ENCODE results near the gene DPP4. TPM values are rescaled to one million over a fixed set of nuclear protein-coding genes. Genes with fewer than 3 reads are reported as not detected.

Gene DPP4
- total RNA-seq, 1 experiment from 2014 or later = not detected

DNA sequence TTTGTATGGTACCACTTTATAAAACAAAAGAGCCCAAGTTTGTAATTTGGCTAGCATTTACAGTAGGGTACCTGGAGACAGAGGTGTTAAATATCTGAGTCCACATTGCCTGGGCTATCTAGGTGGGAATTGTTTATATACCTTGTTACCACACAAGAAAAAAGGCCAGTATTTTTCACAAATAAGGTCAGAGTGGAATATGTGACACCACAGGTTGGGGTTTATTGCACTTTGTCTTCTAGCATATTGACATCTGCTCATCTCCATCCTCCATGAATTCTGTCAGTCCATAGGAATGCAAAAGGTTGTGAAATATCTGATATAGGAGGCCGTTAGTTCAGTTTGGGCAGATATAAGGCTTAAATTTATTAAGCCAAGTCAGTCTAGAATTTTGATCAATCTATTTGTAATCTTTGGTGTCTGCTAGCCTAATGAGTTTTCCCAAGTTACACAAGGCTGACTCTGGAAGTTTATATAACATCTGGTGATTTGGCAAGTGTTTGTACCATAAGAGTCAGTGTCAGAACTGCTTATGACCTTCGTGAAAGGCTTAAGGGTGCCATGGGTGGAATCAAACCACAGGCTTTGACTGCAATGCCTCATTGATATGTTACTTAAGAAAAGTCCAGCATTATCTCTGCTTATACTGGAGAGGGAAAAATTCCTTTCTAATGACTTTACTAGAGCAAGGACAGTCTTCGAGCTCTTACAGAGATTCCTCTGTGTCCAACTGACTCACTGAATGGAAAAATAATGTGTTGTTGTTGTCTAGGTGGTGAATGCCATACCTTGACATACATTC lies 11.3 kb upstream of the DPP4 start:
- DNase-seq (ENCODE audit: low read depth) = peak; percentile 82

DNA sequence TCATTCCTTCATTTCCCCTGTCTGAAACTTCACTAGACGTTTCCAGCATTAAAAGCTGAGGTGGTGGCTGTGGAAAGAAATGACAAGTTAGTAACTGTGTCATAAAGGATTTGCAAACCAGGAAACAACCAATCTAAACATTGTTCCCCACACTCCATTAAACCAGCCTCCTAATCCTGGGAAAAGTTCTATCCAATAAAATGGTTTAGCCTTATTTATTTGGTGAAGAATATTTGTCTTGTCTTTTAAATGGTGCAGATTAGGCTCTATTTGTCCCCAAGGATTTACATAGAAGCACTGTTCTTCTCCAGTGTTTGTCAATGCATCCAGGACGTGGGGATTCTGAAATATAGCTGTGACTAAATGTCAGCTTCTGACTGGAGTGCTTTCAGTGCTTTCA lies 10.5 kb upstream of the DPP4 start:
- DNase-seq (ENCODE audit: low read depth) = no peak

DNA sequence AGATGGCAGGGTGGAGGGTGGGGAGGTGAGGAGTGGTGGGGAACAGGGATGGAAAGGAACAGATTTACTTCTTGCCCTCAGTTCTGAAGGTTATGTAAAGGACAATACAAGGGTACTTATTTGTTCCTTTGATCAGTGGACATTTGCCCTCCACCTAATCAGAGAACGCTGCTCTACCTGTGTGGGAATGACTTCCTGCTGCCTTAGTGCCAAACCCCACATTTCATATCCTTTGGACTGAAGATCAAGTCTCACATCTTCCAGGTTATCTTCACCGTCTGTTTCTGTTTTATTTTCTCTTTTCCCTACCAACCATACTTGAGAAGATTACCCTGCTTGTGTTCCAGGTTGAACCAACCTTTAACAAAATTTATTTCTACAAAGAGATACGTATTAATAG lies 8.7 kb upstream of the DPP4 start:
- DNase-seq (ENCODE audit: low read depth) = no peak

DNA sequence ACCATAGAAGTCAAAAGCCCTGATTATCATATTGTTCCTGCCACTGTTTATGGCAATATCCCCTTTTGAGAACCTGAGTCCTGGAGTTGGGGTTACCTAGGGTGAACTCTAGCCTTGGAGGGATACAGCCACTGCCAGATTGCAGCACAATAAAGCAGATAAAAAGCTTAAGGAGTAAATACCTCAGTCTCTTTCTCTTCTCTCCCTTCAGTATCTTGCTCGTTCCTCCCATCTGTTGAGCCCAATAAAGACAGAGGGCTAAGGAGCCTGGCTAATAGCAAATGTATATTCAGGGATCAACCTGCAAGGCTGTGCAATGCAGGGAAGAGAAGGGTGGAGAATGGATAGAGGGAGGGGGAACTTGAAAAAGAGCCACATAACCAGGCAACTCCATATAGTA lies 8.0 kb upstream of the DPP4 start:
- DNase-seq (ENCODE audit: low read depth) = no peak

DNA sequence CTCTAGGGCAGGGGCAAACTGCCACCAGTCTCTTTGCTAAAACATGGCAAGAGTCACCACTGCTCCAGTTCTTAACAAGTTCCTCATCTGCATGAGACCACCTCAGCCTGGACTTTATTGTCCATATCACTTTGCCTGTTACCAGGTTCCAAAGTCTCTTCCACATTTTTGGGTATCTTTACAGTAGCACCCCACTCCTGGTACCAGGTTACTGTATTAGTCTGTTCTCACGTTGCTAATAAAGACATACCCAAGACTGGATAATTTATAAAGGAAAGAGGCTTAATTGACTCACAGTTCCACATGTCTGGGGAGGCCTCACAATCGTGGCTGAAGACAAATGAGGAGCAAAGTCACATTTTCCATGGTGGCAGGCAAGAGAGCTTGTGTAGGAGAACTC lies 5.5 kb upstream of the DPP4 start:
- no peak for DNase-seq (ENCODE audit: low read depth)

DNA sequence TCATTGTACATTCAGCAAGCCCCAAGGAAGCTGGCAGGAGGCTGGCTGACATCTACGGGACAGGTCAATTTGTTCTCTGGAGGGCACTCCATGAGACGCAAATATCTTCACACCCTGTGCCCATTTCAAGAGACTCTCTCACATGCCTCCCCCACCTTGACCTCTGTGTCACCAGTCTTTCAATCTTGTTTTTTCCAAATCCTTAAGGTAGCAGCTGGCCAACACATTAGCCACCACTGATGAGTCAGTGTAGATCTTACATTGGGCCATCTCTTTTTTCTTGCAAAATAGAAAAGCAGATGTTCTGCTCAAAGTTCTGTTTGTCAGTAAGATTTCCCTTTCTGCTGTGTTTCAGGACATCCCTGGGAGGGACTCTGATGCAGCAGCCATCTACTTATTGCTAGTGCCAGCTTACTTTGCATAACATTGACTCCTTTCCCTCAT lies 1.7 kb upstream of the DPP4 start:
- DNase-seq (ENCODE audit: low read depth) = peak; percentile 47

DNA sequence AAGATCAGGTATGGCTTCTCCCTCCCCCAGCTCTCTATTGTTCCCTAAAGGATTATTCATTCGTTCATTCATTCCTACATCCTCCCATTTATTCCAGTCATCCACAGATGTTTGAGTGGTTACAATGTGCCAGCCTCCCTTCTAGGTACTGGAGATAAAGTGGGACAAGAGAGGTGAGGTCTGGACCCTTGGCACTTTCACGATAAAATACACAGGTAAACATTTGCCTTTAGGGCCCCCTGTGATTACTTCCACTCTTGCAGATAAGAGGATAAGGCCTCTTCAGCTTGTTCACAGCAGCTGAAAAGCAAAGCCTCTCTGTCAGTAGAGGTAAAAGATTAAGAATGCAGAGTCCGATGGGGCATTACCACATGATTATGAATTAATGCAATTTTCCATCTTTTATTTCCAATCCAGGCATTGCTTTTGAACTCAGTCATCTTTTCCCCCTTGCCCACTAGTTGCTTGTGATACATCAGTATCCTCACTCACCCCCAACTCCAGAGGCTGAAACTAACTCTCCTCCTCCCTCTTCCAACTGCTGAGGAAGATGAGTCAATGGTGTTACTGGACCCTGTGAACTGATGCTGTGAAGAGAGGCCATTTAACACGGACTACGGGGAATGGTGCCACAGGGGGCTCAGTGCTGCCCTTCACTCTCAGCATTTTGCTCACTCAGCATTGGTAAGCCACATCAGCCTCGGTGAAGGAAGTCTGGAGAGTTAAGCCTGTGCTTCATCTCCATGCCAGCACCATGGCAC lies 1.1 kb upstream of the DPP4 start:
- peak; percentile 51 for DNase-seq (ENCODE audit: low read depth)

DNA sequence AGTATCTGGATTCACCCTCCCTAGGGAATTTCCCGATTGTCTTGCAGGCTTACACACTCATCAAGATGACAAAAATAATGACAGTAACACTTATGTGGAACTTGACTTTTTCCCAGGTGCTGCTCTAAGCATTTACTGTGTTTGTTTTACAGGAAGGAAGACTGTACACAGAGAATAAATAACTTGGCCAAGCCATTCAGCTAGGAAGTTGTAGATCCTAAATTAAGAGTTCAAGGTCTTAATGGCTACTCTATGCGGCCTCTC lies 549 bp upstream of the DPP4 start:
- DNase-seq (ENCODE audit: low read depth) = no peak

DNA sequence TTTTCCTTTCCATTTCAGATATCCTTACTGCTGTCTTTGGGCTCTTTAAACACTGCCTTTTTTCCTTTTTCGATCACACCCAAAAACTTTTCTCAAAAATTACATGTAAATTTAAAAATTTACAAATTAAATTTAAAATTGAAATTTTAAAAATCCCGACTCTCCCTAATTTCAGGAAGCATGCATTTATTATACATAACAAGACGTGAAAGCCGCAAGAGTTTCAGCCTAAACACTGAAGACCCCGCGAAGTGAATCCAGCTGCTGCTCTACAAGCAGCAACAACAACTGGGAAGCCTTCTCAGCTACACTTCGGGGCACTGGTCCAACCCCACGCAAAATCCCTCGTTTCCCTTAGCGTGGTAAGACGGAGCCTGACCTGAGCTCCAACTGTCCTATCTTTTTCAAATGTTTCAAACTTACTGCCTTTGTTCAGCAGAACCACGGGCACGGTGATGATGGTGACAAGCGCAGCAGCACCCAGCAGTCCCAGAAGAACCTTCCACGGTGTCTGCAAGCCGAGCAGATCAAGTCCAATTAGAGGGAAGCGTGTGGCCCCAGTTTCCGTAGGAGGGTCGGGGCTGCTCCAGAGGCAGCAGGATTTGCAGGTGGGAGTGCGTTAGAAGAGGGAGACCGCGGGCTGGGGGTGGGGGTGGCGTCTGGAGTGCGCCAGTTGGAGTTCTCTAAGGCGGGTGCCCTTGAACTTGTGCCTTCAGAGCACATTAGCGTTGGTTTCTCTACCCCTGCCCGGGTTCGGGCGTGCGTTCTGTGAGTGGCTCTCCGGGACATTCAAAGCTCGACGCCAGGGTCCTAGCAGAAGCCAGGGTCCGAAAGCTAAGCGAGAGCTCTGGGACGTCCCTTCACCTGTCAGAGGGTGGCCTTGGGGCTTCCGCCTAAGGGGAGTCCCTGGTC lies 783 bp downstream of the DPP4 start:
- DNase-seq (ENCODE audit: low read depth) = no peak

DNA sequence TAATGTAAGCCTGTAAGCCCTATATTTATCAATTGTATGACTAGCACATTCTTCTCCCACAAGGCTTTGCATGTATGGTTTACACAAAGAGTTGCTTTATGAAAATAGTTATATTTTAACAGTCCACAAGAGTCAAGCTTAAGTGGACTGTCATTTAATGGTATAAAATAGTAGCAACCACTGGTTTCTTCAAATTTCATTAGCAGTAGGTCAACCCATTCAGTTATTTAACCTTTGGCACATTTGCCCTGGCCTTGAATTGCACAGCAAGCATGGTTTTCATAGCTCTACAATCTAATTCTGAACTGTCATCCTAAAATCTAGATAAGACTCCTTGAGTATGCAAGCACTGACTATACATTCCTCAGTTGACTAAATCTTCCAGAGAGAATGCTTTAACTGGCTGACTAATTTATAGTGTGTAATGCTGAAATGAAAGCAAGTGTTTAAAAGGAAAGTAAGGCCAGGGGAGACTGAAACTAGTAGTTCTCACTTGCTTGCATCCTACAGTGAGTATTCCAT lies 1.8 kb downstream of the DPP4 start:
- no peak for DNase-seq (ENCODE audit: low read depth)

DNA sequence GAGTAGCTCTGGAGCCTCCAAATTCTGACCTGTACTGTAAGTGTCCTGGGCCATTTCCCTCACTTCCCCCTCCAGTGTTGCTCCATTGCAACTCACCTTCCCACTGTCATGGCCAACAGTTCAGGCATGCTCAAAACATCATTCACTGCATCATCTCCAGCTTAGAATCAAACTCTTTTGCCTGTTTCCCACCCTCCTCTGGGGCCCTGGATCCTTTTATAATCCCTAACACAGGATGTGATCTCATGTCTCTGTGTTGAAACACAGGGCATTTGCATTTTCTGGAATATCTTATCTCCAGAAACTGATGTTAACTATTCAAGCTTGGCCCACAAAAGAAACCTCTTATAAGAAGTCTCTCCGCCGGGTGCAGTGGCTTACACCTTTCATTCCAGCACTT lies 3.0 kb downstream of the DPP4 start:
- peak; percentile 29 for DNase-seq (ENCODE audit: low read depth)

DNA sequence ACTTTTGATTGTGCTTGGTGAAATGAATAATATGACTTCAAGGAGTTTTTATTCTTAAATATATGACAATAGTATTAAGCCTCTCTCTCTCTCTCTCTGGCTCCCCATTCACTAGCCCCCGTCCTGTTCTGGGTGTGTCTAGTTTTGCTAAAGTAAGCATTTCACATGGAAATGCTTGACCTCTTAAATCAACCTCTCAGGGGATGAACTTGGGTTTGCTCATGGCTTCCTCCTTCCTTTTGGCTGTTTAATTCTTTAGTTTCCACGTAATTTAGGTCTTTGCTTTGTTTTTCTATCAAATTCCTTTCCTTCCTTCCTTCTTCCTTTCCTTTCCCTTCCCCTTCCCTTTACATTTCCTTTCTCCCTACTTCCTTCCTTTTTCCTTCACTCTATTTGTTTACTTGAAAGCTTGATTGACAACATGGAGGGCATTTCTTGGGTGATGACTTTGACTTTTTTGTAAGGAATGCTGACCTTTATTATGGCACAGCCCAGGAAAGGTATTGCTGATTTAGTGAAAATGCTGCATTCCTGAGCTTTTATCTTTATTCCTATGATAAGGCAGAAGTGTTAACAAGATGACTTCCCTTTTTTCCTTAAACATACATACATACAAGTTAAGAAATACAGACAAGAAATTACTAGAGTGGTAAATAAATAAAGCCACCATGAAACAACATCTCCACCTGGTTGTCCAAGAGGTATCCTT lies 3.6 kb downstream of the DPP4 start:
- no peak for DNase-seq (ENCODE audit: low read depth)

DNA sequence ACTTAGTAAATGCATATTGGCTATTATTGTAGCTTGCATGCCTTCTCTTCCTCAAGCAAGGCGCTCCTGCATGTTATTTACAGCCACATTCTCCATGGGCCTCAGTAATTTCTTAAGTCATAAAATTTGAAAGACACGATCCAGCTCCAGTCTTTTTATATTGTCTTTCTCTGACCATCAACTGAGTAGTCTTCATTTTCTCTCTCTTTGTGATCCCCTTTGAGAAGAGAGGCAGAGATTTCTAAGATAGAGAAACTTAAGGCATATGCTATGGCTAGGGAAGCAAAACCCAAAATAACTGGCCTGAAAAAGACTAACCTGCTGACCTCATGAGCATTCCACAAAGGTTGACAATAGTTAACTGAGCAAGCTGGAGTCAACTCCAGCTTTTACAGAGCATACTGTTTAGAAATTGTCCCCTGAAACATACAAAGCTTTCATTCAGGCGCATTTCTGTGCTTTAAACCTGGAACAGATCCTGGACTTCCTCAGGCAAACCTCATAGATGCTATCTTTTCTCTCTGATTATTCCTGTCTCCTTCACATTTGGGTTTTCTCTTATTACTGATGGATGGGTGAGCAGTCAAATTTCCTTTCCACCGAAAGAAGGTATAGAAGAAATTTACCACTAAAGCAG lies 4.6 kb downstream of the DPP4 start:
- DNase-seq (ENCODE audit: low read depth) = no peak

DNA sequence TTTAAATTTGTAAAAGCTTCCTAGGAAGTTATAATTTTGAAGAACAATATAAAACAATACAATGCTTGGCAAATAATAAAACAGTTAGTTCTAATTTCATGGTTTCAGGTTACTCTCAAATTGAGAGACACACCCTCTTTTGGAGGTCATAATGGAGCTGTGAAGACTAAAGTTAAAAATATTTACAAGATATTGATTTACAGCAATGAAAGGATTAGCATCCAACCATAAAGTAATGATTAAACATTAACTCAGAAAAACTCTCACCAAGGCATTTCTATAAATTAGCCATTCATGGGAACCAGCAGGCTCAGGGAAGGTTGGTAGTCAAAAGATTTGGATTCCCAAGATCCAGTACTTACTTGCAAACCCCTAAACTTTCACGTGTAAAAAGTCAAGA lies 6.4 kb downstream of the DPP4 start:
- DNase-seq (ENCODE audit: low read depth) = no peak

DNA sequence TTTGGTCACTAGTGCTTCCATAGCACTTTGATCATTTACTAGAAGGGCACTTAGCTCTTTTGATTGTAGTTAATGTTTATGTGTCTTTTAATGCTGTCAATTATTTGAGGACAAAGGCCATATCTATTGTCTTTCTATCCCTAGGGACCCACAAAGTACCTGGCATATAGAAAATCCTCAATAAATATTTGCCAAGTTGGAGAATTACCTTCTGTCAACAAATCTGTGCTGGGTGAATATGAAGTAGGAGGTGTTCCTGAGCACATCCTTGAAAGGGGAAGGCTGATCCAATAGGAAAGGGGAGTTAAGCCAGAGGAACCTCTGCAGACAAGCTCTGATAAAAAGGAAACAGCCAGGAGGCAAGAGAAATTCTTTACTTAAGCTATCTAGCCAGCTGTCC lies 8.2 kb downstream of the DPP4 start:
- no peak for DNase-seq (ENCODE audit: low read depth)

DNA sequence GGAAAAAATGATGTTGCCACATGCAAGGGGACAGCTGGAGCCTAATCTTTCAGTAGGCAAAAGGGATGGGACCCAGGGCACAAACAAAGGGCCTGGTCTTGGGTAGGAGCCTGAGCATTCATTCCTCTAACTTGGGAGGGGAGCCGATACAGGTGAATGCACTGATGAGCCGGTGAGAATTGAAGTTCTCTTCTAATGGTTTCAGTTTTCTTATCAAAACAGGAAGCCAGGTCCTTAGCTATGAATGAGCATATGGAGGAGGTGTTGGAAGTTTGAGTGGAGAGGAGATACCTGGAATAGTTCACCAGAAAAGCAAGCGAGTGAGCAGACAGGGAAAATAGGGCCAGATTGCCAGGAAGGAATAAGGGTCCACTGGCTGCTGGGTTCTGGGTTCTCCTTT lies 10.1 kb downstream of the DPP4 start:
- no peak for DNase-seq (ENCODE audit: low read depth)

DNA sequence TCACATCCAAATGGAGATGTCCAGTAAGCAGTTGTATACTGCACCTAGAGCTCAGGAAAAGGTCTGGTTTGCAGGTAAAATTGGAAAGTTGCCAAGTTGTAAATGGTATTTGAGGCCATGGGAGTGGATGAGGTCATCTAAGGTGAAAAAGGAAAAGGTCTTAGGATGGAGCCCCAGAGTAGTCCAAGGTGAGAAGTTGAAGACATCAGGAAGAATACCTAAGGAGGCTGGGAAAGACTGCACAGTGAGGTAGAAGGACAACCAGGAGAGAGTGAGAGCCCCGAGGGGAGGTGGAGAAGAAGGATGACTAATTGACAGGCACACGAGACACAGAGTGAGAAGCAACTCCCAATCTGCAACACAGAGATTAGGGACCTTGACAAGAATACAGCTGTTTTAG lies 10.7 kb downstream of the DPP4 start:
- no peak for DNase-seq (ENCODE audit: low read depth)

DNA sequence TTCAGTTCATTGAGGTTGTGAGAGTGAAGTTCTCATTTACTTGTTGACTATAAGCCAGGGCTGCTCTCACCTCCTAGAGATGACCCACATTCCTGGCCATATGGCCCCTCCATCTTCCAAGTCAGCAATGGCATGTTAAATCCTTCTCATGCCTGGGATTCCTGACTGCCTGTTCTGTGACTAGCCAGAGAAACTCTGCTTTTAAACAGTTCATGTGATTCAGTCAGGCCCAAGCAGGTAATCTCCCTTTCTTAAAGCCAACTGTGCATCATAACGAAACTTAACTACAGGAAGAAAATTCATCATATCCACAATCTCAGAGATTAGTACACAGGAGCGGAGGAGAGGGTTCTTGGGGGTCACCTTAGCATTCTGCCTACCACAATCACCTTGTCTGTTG lies 11.5 kb downstream of the DPP4 start:
- no peak for DNase-seq (ENCODE audit: low read depth)

DNA sequence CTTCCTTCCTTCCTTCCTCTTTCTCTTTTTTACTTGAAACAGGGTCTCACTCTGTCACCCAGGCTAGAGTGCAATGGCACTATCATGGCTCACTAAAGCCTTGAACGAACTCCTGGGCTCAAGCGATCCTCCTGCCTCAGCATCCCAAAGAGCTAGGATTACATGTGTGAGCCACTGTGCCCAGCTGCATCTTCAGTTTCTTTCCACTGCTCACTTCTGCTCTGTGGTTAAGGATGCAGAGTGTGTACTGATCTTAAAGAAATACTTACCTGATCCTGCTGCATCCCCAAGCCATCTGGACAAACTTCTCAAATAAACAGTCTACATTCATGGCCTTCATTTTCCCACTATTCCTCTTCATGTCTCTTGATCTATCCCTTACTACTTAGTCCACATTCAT lies 13.0 kb downstream of the DPP4 start:
- no peak for DNase-seq (ENCODE audit: low read depth)

DNA sequence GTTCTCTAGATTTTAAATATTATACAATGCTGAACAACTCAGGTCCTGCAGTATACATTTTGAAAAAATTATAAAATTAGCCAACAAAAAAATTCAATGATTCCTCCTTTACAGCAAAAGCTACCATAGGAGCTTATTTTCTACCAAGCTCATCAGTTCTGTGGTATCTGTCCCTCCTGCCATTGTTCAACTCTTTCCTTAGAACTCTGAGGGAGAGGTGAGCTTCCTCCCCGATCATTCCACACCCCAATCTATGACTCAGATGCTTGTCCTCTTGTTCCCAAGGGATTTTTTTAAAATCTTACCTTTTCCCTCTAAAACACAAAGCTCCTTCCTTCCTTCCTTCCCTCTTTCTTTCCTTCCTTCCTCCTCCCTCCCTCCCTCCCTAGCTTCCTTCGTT lies 13.5 kb downstream of the DPP4 start:
- no peak for DNase-seq (ENCODE audit: low read depth)
